GM12878 (cell line): ENCODE data around the gene BCAS2. TPM values are rescaled to one million over a fixed set of nuclear protein-coding genes. Genes with fewer than 3 reads are reported as not detected.
A peak's percentile ranks its signal among the peaks of the same experiment; 100 is the strongest.

Source experiments
- ATAC-seq: fragments of 200-7000 bp; cut with Tn5 transposase; 3 replicates; pipeline ENCODE4 v1.9.1; 2020; ENCODE audit warnings: mild to moderate bottlenecking, moderate library complexity
- BruUV-seq: library from RNA; stranded (reverse); fragments of 400-500 nt; replicated peaks from 2 replicates; lab custom pipeline; 2021; lab: Mats Ljungman, UMichigan
- CTCF ChIA-PET: fragments of 300-600 bp; sonication (Branson Sonifier 250); formaldehyde crosslinking; extraction: SDS; loops from one replicate; lab custom pipeline; 2021; ENCODE audit warnings: inconsistent platforms; lab: Yijun Ruan, JAX
- POLR2A ChIA-PET: fragments of 350-600 bp; formaldehyde crosslinking; extraction: SDS; loops from one replicate; lab custom pipeline; 2021; ENCODE audit warnings: inconsistent platforms; lab: Charles Lee
- RAD21 ChIA-PET: fragments of 300-600 bp; sonication (Branson Sonifier 250); formaldehyde crosslinking; loops from one replicate; lab custom pipeline; 2023; ENCODE audit warnings: antibody characterized with exemption; ENCODE audit not compliant: unreplicated experiment; lab: Charles Lee
- SMC1A ChIA-PET: fragments of 300-600 bp; sonication (Branson Sonifier 250); formaldehyde crosslinking; loops from one replicate; lab custom pipeline; 2023; ENCODE audit not compliant: unreplicated experiment, uncharacterized antibody; lab: Charles Lee
- DNase-seq: peaks from one replicate; pipeline ENCODE4 v3.0.0-alpha.2; 2011; ENCODE audit warnings: low read depth, low spot score
- FAIRE-seq: peaks from 3 replicates; lab custom pipeline; 2011; peaks lifted over from hg19 to GRCh38; lab: Jason Lieb, UNC
- H2AFZ ChIP-seq: 2 replicates; pipeline ENCODE4 v1.6.0; 2011; ENCODE audit warnings: low read depth, low read length, control low read depth; ENCODE audit not compliant: control insufficient read depth
- H3K27ac ChIP-seq: 2 replicates; pipeline ENCODE4 v1.5.1; 2011; ENCODE audit warnings: control low read depth; ENCODE audit not compliant: control insufficient read depth, insufficient read depth
- H3K27me3 ChIP-seq, 2 experiments: replicated peaks in 1 of 2; 2 replicates each; pipeline versions ENCODE4 v1.6.0 to v1.6.1; 2011; ENCODE audit warnings: low read length in 1 of 2; ENCODE audit not compliant: control insufficient read depth in 2 of 2, insufficient read depth in 2 of 2
- H3K36me3 ChIP-seq, 2 experiments: 2 replicates each; pipeline ENCODE4 v1.5.1; 2011; ENCODE audit warnings: low read length in 1 of 2; ENCODE audit not compliant: control insufficient read depth in 2 of 2, insufficient read depth in 2 of 2
- H3K4me1 ChIP-seq: 2 replicates; pipeline ENCODE4 v1.6.1; 2011; ENCODE audit warnings: mild to moderate bottlenecking, low read length, moderate library complexity, mixed read lengths; ENCODE audit not compliant: control insufficient read depth, insufficient read depth
- H3K4me2 ChIP-seq: 2 replicates; pipeline ENCODE4 v1.6.0; 2011; ENCODE audit warnings: control low read depth; ENCODE audit not compliant: control insufficient read depth, insufficient read depth
- H3K4me3 ChIP-seq: fragments of 200-600 bp; sonication (generic); 2 replicates; pipeline ENCODE4 v1.5.1; 2016
- H3K79me2 ChIP-seq: 2 replicates; pipeline ENCODE4 v1.6.0; 2011; ENCODE audit warnings: low read length; ENCODE audit not compliant: control insufficient read depth, insufficient read depth
- H3K9ac ChIP-seq: 2 replicates; pipeline ENCODE4 v1.8.0; 2011; ENCODE audit warnings: low read length, control low read depth, mixed read lengths; ENCODE audit not compliant: control insufficient read depth, insufficient read depth
- H3K9me3 ChIP-seq: replicated peaks from 3 replicates; pipeline ENCODE4 v1.5.1; 2011; ENCODE audit warnings: mild to moderate bottlenecking, low read length; ENCODE audit not compliant: control insufficient read depth, insufficient read depth
- H4K20me1 ChIP-seq: 2 replicates; pipeline ENCODE4 v1.6.0; 2011; ENCODE audit not compliant: control insufficient read depth, insufficient read depth
- BACH1 ChIP-seq: fragments of 450-650 bp; IDR thresholded peaks from 2 replicates; pipeline ENCODE4 v1.6.1; 2017; ENCODE audit warnings: mild to moderate bottlenecking, borderline replicate concordance
- BCL11A ChIP-seq: IDR thresholded peaks from 2 replicates; pipeline ENCODE4 v1.6.1; 2011; ENCODE audit warnings: low read depth, low read length
- CHD4 ChIP-seq: fragments of 200-600 bp; sonication (generic); IDR thresholded peaks from 2 replicates; pipeline ENCODE4 v1.6.1; 2016; ENCODE audit warnings: mild to moderate bottlenecking
- ETV6 ChIP-seq, 2 experiments: fragments of 450-650 bp in 1 of 2; IDR thresholded peaks in 1 of 2; conservative IDR thresholded peaks in 1 of 2; 2 replicates each; pipeline ENCODE4 v1.6.1; 2014; ENCODE audit warnings: antibody characterized with exemption in 1 of 2, borderline replicate concordance in 1 of 2, low read depth in 1 of 2, mild to moderate bottlenecking in 1 of 2, moderate library complexity in 1 of 2
- HDAC2 ChIP-seq: fragments of 200-600 bp; sonication (generic); IDR thresholded peaks from 2 replicates; pipeline ENCODE4 v1.6.1; 2017
- MAX ChIP-seq: IDR thresholded peaks from 2 replicates; pipeline ENCODE4 v1.6.1; 2012; ENCODE audit warnings: low read depth, low read length, improper control_type of control experiment
- ZBTB33 ChIP-seq: fragments of 450-650 bp; IDR thresholded peaks from 2 replicates; pipeline ENCODE4 v1.6.1; 2017; ENCODE audit warnings: mild to moderate bottlenecking
- ZZZ3 ChIP-seq: IDR thresholded peaks from 2 replicates; pipeline ENCODE4 v1.6.1; 2011; ENCODE audit warnings: low read depth; ENCODE audit not compliant: control insufficient read depth, insufficient read length
- WGBS: methylation state at CpG from one replicate; pipeline ENCODE4 v1.1.6; 2016; ENCODE audit warnings: low lambda C conversion rate; ENCODE audit not compliant: insufficient replicate concordance, insufficient coverage; ENCODE audit errors: missing lambda C conversion rate; 5-methylcytosine and 5-hydroxymethylcytosine counted together
- in situ Hi-C: fragments of 300-500 bp; cut with MboI; formaldehyde crosslinking; loops from 9 replicates; pipeline ENCODE4 v1.14.3; 2018; ENCODE audit warnings: mixed read lengths
- intact Hi-C: fragments of 100-400 bp; cut with micrococcal nuclease; formaldehyde crosslinking; loops from one replicate; pipeline ENCODE4 v1.14.2; 2022; ENCODE audit not compliant: unreplicated experiment
- polyA plus RNA-seq, 11 experiments: library from polyadenylated mRNA; depleted of rRNA in 4 of 11; unstranded in 6 of 11; stranded (reverse) in 5 of 11; fragments of >200 nt; fragmentation: Nextera tagmentation in 4 of 11; fragmentation: Illumina TruSeq in 1 of 11; extraction: Ambion mirVana in 4 of 11; extraction: Trizol in 1 of 11; gene quantifications; 1 replicate in 1 of 11; 2 replicates in 10 of 11; pipeline versions ENCODE4 v1.2.1 to v1.2.3, GENCODE V29; 2011 to 2016; ENCODE audit warnings: inconsistent platforms in 2 of 11, missing spikeins in 2 of 11, low read depth in 1 of 11
- total RNA-seq, 4 experiments: library from RNA; depleted of rRNA in 3 of 4; stranded (reverse); fragments of >200 nt in 3 of 4; fragmentation: Illumina TruSeq in 1 of 4; extraction: Trizol in 1 of 4; gene quantifications; 2 replicates each; pipeline versions ENCODE4 v1.2.1 to v1.2.3, GENCODE V29; 2013 to 2021

The BCAS2 gene
- total and polyA plus RNA-seq, 10 of the 15 experiments (the other 5 are each of a cell fraction or from before 2014, with no cell fraction given) = 37.3 to 129 (median 60.7) TPM

GRCh38 chr1:114620419-114620818, 39.0 kb upstream of the BCAS2 start:
- no peak overlapping the region for H3K27ac ChIP-seq
- ChIA-PET POLR2A (no interaction called here), CTCF (no interaction called here), SMC1A (interaction anchor here (0.7 kb wide), 1 partner anchor 165 kb away, joined by 3 read pairs; no protein-coding TSS in a partner anchor), RAD21 (no interaction called here)
- ATAC-seq (no peak), FAIRE-seq (no peak), DNase-seq (no peak)
- no peak overlapping the region for H3K9ac ChIP-seq
- BruUV-seq = no TSS peak
- no peaks in the 10 kb centered on the region for H3K9me3 ChIP-seq
- no peak overlapping the region for H2AFZ ChIP-seq
- in situ Hi-C loops = no loop called here
- H3K4me3 ChIP-seq = no peak overlapping the region
- no peak for TF ChIP-seq MAX
- TF ChIP-seq HDAC2 = no peak
- TF ChIP-seq BCL11A = no peak
- TF ChIP-seq CHD4 = no peak
- TF ChIP-seq BACH1 = no peak
- no peak for TF ChIP-seq ZZZ3
- peak in 1 of 2 experiments; percentile 63; a peak in 1 of 4 replicates for TF ChIP-seq ETV6 (conservative IDR thresholded peaks at IDR 0.05 in 1 of 2, IDR thresholded peaks at IDR 0.05 in 1 of 2; ENCODE audit: borderline replicate concordance in 1 of 2, low read depth in 1 of 2)
- TF ChIP-seq ZBTB33 = no peak
- H3K4me1 ChIP-seq = no peaks in the 10 kb centered on the region
- H3K4me2 ChIP-seq = no peak overlapping the region
- no peaks in the 10 kb centered on the region for H4K20me1 ChIP-seq
- no peaks in the 10 kb centered on the region for H3K79me2 ChIP-seq
- H3K27me3 ChIP-seq = no peaks in the 10 kb centered on the region; a peak in 1 of 4 replicates
- 46% methylated on average over 2 of the region's 2 CpGs for WGBS
- no peaks in the 10 kb centered on the region for H3K36me3 ChIP-seq
- intact Hi-C loops = no loop called here
